Skin epidermis (tissue), 12 donors: Measurements from ENCODE around the gene WWOX.

Experiments
- H3K27ac ChIP-seq, 21 experiments: fragments of 200-600 bp; sonication (generic) in 11 of 21; one replicate each; pipeline ENCODE4 v1.5.0; 2020; ENCODE audit warnings: mild to moderate bottlenecking in 3 of 21, inconsistent platforms in 2 of 21, moderate library complexity in 2 of 21
- H3K4me3 ChIP-seq, 7 experiments: fragments of 200-600 bp; sonication (generic) in 2 of 7; one replicate each; pipeline ENCODE4 v1.5.0; 2020; ENCODE audit warnings: inconsistent platforms in 2 of 7, mild to moderate bottlenecking in 2 of 7, moderate library complexity in 1 of 7

The WWOX gene

DNA sequence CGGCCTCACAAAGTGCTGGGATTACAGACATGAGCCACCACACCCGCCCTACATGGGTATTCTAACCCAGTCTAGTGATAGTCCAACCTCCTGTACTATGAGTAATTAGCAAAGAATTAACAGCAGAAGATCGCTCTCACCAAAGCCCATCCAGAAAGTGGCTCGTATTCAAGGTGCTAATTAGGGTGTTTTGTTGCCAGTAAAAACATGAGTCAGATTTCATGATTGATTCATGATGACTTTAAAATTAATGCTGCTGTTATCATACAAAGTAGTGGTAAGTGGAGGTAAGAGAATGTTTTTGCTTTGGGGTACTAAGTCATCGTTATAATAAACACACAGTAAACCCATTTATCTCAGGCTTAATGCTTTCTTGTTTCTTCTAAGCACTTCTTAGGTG lies 428.8 kb downstream of the WWOX start:
- no peak overlapping the region for H3K27ac ChIP-seq
- H3K4me3 ChIP-seq, result no peak overlapping the region

DNA sequence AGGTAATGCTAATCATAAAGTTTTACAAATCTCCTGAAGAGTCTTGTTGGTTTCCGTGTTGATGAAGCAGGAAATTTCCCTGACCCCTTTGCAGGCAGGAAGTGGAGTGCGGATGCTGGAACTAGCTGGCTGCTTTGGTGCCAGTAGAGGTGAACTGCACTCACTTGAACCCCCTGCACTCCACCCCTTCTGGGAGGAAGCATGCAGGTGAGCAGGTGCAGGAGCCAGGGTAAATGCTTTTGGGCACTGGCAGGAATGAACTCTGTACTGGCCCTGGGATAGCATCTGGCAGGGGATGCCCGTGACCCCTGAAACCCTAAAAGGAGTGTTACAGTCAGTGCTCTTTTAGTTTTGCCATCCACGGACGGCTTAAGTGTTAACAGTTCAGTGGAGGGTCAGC lies 430.4 kb downstream of the WWOX start:
- H3K27ac ChIP-seq, result no peak overlapping the region
- H3K4me3 ChIP-seq, result no peak overlapping the region

DNA sequence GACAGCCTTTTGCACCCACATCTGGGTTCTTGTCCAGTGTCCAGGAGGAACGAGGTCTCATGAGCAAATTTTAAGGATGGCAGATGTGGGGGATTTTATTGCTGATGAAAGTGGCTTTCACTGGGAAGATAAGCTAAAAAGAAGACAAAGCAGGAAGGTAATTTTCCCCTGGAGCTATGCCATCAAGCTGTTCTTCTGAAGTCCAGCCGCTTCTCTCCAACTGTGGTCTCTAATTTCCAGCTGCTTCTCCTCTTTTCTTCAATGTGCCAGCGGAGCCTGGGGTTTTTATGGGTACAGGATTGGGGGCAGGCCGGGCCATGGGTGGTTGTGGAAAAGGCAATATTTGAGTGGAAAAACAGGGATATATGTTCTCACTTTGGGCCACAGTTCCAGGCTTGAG lies 430.8 kb downstream of the WWOX start:
- H3K27ac ChIP-seq, result no peak overlapping the region
- H3K4me3 ChIP-seq, result no peak overlapping the region

DNA sequence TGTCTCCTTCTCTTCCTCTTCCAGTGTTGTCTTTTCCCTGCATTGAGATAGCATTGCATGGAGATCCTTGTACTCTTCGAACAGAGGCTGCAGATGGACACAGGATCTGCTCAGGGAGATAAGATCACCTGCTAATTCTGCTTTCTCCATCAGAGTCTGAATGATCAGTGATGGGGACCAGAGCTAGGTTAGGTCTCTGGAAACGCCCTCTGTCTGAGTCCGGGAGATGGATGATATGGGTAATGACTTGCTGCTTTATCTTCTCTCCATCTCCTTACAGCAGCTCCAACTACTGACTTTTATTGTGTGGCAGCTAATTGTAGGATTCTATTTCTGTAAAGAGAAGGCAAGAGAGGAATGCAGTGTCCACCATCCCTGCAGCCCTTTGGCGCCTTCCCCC lies 435.6 kb downstream of the WWOX start:
- no peak overlapping the region for H3K27ac ChIP-seq

DNA sequence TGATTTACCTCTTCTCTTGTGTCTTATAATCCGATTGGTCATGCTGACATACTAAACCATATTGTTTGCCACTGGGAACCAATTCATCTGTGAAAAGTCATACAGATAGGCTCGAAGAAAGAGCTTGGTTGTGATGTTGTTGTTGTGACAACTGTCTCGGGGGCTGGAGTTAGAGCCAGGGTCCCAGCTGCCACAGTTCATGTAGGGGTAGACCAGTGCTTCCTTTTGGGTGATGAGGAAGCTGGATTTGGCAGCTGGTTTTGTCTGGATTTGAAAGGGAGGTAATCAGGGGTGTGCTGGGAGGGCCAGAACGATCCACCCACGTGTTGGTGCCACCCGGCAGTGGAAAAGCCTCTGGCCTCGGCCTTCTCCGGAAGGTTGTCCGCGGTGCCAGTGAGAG lies 438.1 kb downstream of the WWOX start:
- Histone ChIP-seq H3K27ac (peak overlapping the region in 1 of 21 experiments; percentile 46), H3K4me3 (no peak overlapping the region)

More for the DNA sequence above, 435.6 kb downstream of the WWOX start:
- no peak overlapping the region for H3K4me3 ChIP-seq

DNA sequence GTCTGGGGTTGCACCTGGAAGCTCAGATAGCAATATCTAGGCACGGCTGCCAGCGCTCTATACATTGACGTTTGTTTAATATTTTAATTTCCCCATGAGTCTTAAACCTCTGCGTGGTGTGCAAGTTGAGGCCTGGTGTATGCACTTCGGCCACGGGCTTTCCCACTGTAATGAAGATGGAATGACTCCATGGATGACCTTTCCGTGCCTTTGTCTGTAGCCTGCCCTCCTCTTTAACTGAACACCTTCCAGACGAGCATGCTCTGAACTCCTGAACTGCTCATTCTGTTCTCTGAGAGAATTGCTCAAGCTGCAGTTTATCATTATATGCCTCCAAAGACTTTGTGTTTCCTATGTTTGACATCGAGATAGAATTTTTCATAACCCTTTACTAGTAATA lies 438.8 kb downstream of the WWOX start:
- no peak overlapping the region for H3K4me3 ChIP-seq
- no peak overlapping the region for H3K27ac ChIP-seq

DNA sequence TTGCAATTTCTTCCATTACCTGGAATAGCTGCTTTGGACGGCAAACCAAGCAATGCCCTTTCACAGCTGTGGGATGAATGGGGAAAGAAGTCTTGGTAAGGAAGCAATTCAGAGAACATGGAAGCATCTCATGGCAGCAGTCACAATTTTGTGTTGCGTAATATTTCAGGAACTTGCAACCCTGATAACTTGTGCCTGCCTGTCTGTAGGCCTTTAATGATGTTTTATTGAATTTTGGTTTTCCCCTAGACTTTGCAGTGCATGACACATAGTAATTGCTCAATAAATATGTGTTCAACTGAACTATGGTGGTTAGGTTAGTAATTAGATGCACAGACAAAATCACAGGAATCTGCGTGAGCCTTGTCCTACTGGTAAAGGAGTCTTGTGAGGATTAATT lies 439.5 kb downstream of the WWOX start:
- no peak overlapping the region for H3K4me3 ChIP-seq
- peak overlapping the region in 3 of 21 experiments; percentile 33 to 64 (median 47) for H3K27ac ChIP-seq

DNA sequence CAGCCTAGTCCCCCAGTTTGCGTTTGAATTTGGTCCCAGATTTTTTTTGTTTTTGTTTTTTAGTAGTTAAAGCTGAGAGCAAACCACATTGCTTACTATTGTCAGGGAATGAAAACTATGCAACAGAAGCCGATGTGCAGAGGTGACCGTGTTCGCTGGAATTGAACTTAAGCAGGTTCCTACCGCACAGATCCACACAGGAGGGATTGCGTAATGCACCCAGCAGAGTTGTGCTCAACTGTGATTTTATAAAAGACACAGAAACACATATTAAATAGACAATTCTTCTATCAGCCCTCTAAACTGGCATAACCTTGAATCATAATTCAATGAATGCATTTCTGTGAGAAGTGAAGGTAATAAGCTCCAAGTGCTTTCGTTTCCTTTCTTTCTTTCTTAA lies 443.0 kb downstream of the WWOX start:
- Histone ChIP-seq H3K4me3 (no peak overlapping the region), H3K27ac (no peak overlapping the region)

DNA sequence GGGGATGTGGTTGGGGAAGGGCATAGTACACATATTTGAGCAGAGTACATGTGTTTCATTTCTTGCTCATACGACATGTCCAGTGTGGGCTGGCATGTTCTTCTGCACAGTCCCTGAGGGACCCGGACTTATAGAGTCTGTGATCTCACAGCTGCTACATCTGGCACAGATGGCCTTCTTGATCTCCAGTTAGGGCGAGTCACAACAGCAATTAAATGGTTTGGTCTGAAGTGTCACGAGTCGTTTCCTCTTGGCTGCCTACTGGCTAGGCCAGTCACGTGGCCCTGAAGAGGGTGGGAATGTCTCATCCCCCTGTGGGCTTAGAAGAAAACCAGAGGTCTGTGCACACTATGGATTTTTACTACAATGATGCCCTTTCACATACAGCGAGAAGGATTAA lies 443.6 kb downstream of the WWOX start:
- Histone ChIP-seq H3K27ac (no peak overlapping the region), H3K4me3 (no peak overlapping the region)

DNA sequence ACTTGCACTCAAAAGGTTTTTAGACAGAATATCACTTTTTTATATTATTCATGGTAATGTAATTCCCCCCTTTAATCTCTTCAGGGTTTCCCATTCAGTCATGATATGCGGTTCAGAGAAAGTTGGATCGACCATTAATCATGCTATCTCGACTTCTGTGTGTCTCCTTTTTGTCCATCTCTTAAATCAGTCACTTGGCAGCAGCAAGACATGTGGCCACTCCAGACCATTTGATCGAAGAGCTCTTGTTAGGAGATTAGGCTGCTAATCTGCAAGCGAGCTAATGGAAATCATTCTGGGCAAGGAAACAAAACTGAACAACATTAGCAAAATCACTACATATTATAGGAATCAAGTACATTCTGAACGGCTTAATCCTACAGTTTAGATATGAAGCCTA lies 449.9 kb downstream of the WWOX start:
- Histone ChIP-seq H3K27ac (no peak overlapping the region), H3K4me3 (no peak overlapping the region)

DNA sequence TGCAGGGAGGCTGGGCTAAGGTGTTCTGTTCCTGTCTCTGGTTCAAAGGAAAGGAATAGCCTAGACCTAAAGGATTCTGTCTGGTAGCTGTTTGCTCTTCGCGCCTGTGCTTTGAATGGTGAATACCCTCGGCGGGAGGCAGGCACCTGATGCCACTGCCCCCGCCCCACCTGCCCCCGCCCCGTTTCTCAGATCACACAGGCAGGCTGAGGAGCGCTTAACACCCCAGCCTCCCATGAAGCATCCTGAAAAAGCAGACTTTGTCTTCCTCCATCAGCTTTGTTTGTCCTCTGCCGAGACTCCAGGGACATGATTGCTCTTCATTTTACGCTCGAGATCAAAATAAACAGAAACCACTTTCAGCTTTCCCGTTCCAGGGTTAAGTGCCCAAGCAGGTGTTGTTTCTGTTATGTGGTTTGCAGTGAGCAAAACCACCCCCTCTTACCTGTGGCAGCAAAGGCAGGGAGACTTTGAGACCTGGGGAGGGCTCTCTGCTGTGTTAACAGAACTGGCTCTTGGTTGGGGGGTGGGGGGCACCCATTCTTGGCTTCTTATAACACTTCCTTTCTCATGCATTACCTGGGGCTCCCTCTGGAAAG lies 452.1 kb downstream of the WWOX start:
- Histone ChIP-seq H3K4me3 (no peak overlapping the region), H3K27ac (no peak overlapping the region)

DNA sequence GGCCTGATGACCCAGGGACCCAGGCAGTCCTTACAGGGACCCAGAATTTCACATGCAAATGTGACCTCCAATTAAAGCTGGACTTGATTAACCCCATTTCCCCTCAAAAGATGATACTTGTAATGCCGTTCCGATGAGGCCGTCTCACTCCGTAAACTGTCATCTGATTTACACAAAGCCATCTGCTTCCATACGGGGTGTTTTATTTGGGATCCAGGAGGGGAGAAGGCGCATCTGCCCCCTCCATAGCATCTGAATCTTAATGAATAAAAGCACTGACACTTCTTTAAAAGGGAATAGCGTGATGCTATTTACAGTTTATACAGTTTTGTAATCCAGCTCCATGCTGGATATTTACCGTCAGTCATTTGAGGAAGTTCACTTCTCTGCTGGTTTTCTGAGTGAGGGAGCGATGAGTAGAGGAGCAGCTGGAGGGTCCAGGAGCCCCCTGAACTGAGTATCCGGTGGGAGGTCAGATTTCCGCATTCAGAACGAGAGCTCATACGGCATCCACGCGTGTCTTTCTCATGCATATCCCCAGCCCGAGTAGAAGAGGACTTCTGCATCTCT lies 452.7 kb downstream of the WWOX start:
- no peak overlapping the region for H3K4me3 ChIP-seq
- no peak overlapping the region for H3K27ac ChIP-seq

DNA sequence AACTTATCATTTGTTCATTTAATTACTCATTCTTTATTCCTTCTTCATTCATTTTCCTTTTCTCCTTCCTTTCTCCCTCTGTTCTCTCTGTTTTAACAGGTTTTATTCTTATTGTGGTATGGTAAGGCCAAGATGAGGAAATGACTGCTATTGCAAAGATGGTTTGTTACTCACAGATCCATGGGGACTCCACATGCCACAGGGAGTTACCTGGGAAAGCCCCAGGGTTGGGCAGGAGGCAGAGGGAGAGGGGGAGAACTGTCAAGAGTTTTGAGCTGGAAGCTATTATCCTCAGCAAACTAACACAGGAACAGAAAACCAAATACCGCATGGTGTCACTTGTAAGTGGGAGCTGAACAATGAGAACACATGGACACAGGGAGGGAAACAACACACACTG lies 453.3 kb downstream of the WWOX start:
- Histone ChIP-seq H3K27ac (no peak overlapping the region), H3K4me3 (no peak overlapping the region)

DNA sequence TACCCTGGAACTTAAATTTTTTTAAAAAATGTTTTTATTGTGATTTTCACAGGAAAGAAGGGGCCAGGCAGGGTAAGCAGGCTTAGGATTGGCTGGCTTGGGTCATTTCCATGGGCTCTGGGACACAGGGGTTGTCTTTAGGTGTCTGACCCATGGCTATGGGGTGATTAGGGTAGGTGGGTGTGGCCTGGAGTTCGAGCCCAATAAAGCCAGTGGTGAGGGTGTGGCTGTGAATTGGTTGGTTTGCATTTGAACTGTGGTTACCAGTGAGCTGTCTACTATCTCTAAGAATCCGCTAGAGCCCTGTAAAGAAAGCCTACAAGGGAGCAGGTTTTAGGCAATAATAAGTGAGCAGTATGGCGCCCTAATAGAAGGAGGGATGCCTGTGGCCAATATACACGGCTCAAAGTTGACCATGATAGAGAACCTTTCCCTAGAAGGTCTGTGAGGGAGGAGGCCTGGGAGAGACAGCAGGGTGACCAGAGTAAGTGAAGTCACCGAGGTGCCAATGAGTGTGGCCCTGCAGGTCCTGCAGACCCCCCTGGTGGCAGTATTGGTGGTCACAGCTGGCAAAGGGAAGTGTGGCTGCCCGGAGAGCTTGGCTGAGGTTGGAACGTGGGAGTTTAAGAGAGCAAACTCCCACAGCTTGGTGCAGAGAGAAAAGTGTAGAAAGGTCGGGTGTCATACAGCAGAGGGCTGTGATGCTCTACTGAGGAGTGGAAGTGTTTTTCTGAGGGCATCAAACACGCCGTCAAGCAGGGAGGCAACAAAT lies 454.0 kb downstream of the WWOX start:
- H3K27ac ChIP-seq, result no peak overlapping the region

DNA sequence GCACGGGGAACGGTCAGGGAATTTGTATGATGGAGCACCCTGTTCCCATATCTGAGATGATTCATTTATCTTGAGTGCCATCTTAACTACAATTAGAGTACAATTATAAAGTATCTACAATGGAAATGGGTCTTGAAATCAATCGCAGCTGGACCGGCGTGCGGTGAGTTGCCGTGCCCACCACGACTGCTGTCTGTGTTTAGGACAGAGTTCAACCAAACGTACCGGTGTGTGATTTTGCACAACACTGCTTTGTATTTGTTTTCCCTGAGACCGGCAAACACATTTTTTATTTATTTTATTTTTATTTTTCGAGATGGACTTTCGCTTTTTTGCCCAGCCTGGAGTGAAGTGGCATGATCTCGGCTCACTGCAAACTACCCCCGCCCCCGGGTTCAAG lies 457.0 kb downstream of the WWOX start:
- Histone ChIP-seq H3K27ac (no peak overlapping the region), H3K4me3 (no peak overlapping the region)

More for the DNA sequence above, 454.0 kb downstream of the WWOX start:
- no peak overlapping the region for H3K4me3 ChIP-seq

DNA sequence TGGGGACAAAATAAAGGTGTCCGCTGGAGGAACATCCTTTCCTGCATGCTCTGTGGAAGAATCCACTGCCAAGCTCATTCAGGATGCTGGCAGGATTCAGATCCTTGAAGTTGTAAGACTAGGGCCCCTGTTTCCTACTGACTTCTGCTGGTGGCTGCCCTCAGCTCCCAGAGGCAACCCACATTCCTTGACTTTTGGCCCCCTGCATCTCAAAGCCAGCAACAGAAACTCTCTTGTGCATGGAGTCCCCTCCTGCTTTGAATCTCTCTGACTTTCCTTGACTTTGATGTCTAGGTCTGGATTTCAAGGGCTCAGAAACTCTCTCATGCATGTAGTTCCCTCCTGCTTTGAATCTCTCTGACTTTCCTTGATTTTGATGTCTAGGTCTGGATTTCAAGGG lies 461.5 kb downstream of the WWOX start:
- Histone ChIP-seq H3K27ac (no peak overlapping the region), H3K4me3 (no peak overlapping the region)

DNA sequence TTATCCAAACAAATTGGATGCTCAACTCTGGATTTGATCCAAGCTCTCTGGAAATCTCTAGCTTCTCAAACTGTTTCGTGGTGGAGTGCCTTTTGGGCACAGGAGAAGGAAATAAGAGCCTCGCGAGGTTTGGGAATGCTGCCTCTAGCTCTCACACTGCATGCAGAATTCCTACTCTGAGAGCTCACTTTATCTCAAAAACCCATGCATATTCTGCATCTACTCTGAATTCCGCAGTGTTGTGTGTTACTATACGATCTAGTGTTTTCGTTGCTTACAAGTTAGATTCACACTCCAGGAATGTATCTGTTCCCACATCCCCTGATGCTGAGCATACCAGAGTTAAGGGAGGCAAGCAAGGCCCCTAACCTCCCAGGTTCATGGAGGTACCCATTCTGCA lies 462.7 kb downstream of the WWOX start:
- H3K4me3 ChIP-seq, result no peak overlapping the region
- no peak overlapping the region for H3K27ac ChIP-seq

DNA sequence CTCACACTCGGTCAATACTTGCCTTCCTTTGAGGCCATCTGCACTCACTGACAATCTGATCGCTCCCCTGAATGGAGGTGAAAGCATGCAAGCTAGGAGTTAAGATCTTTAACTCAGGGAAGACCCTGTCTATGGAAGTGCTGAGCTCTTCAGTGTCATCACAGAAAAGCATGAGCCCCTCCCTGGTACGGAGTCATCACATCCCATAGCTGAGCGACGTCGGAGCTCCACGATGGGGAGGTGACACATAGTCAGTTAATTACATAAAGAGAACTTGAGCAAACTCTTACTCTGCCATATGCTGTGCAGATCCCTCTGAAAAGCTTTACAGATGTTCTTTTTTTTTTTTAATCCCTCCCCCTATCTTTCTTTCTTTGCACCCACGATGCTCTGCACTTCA lies 463.2 kb downstream of the WWOX start:
- Histone ChIP-seq H3K4me3 (no peak overlapping the region), H3K27ac (peak overlapping the region in 1 of 21 experiments; percentile 5)

DNA sequence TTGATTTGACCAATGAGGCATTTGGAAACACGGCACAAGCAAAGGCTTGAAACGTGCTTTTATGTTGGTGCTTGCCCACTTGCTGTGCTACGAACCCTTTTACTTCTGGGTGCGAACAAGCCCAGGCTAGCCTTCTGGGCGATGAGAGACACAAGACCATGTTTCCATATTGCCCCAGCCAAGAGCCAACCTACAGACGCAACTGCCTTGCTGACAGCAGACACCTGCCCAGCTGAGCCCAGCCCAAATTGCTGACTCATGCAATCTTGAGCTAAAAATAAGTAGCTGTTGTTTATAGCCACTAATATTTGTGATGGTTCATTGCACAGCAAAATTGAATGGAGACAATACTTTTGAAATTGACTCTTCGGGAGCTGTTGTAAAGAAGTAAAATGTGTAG lies 464.5 kb downstream of the WWOX start:
- H3K27ac ChIP-seq, result peak overlapping the region in 2 of 21 experiments; percentile 17 to 34
- H3K4me3 ChIP-seq, result no peak overlapping the region

DNA sequence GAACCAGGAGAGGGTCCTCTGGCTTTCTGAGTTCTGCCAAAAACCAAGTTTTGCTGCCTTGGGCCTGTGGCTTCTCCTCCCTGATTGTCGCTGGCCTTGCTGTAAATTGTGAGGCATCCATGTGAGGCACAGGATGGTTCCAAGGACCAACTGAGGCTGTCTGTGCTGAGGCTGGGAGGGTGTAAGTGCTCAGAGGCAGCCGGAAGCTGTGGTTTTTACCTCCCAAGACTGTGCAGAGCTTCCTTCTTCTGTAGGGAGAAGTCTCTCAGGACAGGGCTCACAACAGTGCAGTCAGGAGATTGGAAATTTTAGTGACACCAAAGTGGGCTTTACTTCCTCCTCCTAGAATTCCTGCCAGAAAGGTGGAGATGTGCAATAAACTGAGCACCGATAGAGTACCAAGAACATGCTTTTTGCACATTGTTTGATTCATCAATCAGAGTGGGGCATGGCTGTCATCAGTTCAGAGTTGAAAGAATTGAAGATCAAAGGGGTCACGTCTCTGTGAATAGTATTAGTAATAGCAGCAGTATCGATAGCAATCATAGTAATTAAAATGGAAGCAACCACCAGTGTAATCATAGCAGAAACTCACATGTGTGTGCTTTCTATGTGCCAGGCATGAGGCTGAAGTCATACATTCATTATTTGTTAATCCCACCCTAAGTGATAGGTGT lies 467.1 kb downstream of the WWOX start:
- H3K4me3 ChIP-seq, result no peak overlapping the region
- no peak overlapping the region for H3K27ac ChIP-seq
